HG03520 (cell line): Measurements from ENCODE around the gene ABCB4.

ENCODE experiments used
- ATAC-seq: cut with Tn5 transposase; IDR thresholded peaks from one replicate; pipeline ENCODE4 v1.9.1; 2021; ENCODE audit warnings: mild to moderate bottlenecking, moderate library complexity; ENCODE audit not compliant: unreplicated experiment

The ABCB4 gene

GRCh38 chr7:87359366-87359765 lies 116.1 kb downstream of the ABCB4 start:
- ATAC-seq, result no peak

- no peak for ATAC-seq
Measured at GRCh38 chr7:87356448-87356847, 119.0 kb downstream of the ABCB4 start.

GRCh38 chr7:87354749-87355148 lies 120.7 kb downstream of the ABCB4 start:
- no peak for ATAC-seq
